ENCODE results near the gene SLC34A2.
"Not testable (repeated sequence)": the region's sequence is repeated elsewhere in the genome, so short reads cannot be mapped to it uniquely, and the experiment has no call there.

Gene SLC34A2, protein sequence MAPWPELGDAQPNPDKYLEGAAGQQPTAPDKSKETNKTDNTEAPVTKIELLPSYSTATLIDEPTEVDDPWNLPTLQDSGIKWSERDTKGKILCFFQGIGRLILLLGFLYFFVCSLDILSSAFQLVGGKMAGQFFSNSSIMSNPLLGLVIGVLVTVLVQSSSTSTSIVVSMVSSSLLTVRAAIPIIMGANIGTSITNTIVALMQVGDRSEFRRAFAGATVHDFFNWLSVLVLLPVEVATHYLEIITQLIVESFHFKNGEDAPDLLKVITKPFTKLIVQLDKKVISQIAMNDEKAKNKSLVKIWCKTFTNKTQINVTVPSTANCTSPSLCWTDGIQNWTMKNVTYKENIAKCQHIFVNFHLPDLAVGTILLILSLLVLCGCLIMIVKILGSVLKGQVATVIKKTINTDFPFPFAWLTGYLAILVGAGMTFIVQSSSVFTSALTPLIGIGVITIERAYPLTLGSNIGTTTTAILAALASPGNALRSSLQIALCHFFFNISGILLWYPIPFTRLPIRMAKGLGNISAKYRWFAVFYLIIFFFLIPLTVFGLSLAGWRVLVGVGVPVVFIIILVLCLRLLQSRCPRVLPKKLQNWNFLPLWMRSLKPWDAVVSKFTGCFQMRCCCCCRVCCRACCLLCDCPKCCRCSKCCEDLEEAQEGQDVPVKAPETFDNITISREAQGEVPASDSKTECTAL

DNA sequence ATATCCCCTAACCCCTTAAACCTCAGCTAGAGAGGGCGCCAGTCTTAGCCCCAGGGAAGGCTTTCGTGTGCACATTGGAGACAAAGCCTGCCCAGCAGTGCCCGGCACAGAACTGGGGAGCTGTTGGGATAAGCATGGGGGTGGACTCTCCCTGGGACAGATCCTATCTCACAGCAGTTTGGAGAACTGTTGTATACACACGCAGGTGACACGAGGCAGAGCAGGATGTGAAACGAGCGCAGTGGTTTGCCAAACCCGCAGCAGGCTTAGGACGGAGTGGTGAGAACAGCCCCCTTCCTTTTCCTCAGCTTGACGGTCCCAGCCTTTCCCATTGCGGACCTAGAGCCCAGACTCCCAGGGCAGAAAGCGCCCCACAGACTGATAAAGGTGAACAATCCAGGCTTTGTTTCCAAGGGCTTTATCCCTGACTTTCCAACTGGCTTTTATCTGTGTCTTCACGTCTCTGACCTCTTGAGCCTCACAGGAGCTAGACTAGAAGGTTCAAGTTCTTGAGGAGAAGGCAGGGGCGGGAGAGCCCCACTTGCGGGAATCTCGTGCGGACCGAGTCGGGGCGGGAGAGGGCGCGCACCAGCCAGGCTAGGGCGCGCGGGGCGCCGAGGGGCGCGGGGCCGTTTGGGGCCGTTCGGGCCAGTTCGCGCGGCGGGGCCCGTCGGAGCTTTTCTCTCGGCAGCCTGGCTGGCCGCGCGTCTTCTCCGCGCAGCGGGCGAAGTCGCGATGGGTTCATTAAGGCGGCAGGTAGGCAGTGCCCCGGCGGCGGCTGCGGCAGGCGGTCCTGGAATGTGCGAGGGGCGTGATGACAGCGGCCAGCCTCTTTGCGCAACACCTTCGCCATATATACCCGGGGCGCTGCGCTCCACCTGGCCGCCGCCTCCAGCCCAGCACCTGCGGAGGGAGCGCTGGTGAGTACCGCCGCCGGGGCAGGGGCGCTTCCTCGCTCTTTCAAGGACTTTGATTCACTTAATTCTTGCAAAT lies at the start of gene SLC34A2:
TSS of gene SLC34A2 (plus strand) at position 881 of the 993 bp plus-strand sequence. CDS start 6,650 bp downstream, outside the sequence.
- DNase-seq (ENCODE audit: low read depth, low spot score) = no peak

DNA sequence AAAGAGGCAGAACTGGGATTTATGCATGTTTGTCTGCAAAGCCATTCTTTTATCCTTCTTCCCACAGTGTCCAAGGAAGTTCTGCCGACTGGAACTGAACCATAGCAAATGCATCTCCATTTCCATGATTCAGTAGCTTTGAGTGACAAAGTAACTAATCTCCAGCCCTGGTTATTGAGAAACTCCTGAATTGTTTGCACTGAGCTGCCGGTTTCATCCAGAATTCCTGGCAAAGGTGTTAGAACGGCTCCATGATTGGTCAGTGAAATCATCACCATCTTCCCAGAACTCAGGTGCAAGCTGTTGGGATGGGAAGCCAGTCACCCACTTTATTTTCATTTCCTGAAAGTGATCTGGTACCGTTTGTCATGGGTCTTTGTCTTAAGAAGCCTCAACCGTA lies 47.0 kb upstream of the SLC34A2 start:
- DNase-seq (ENCODE audit: low read depth, low spot score) = no peak

DNA sequence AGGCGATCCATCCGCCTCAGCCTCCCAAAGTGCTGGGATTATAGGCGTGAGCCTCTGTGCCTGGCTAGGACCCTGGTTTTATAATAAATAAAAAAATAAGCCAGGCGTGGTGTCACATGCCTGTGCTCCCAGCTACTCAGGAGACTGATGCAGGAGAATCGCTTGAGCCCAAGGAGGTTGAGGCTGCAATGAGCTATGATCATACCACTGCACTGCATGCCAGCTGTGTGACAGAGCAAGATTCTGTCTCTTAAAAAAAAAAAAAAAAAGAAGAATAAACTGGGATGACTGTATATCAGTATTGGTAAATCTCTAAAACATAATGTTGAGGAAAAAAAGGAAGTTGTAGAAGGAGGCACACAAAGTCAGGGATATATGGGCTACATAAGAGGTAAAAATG lies 45.7 kb upstream of the SLC34A2 start:
- no peak for DNase-seq (ENCODE audit: low read depth, low spot score)

DNA sequence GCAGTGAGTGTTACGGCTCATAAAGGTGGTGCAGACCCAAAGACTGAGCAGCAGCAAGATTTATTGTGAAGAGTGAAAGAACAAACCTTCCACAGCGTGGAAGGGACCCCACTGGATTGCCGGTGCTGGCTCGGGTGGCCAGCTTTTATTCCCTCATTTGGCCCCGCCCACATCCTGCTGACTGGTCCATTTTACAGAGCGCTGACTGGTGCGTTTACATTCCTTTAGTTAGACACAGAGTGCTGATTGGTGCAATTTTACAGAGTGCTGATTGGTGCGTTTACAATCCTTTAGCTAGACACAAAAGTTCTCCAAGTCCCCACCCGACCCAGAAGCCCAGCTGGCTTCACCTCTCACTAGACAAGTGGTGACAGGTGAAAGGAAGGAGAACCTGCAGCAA lies 42.0 kb upstream of the SLC34A2 start:
- DNase-seq (ENCODE audit: low read depth, low spot score) = not testable (repeated sequence)

DNA sequence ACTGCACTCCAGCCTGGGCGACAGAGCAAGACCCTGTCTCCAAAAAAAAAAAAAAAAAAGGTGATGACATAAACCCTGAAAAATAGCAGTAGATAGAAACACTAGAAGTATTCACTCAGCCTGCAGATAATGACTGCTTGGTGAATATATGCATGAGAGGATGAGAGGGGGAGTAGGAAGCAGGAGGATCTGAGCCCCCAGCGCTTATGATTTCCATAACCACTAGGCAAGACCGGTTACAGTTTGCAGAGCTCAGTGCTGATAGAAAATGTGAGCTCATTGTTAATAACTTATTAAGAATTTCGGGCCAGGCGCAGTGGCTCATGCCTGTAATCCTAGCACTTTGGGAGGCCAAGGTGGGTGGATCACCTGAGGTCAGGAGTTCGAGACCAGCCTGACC lies 40.8 kb upstream of the SLC34A2 start:
- DNase-seq (ENCODE audit: low read depth, low spot score) = no peak

- no peak for DNase-seq (ENCODE audit: low read depth, low spot score)
Observed at GRCh38 chr4:25621027-25621930, 34.4 kb upstream of the SLC34A2 start.

GRCh38 chr4:25624616-25625015 lies 31.0 kb upstream of the SLC34A2 start:
- no peak for DNase-seq (ENCODE audit: low read depth, low spot score)

GRCh38 chr4:25628451-25628850 lies 27.2 kb upstream of the SLC34A2 start:
- DNase-seq (ENCODE audit: low read depth, low spot score) = no peak

- DNase-seq (ENCODE audit: low read depth, low spot score) = no peak
Observed at GRCh38 chr4:25632135-25632534, 23.5 kb upstream of the SLC34A2 start.

GRCh38 chr4:25633541-25633940 lies 22.1 kb upstream of the SLC34A2 start:
- no peak for DNase-seq (ENCODE audit: low read depth, low spot score)

- no peak for DNase-seq (ENCODE audit: low read depth, low spot score)
Observed at GRCh38 chr4:25635501-25635900, 20.1 kb upstream of the SLC34A2 start.

GRCh38 chr4:25637581-25638220 lies 17.9 kb upstream of the SLC34A2 start:
- DNase-seq (ENCODE audit: low read depth, low spot score) = no peak

- DNase-seq (ENCODE audit: low read depth, low spot score) = no peak
Observed at GRCh38 chr4:25638221-25638601, 17.4 kb upstream of the SLC34A2 start.

DNA sequence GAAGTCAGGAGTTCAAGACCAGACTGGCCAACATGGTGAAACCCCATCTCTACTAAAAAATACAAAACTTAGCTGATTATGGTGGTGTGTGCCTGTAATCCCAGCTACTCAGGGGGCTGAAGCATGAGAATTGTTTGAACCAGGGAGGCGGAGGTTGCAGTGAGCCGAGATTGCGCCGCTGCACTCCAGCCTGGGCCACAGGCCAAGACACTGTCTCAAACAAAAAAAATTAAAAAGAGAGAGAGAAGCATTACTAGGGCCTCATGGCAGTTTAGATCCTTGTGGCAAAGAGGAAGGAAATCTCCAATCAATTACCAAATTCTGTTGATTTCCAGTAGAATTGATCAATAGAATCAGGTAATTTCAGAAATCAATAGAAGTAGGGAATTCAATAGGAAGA lies 16.8 kb upstream of the SLC34A2 start:
- DNase-seq (ENCODE audit: low read depth, low spot score) = no peak

DNA sequence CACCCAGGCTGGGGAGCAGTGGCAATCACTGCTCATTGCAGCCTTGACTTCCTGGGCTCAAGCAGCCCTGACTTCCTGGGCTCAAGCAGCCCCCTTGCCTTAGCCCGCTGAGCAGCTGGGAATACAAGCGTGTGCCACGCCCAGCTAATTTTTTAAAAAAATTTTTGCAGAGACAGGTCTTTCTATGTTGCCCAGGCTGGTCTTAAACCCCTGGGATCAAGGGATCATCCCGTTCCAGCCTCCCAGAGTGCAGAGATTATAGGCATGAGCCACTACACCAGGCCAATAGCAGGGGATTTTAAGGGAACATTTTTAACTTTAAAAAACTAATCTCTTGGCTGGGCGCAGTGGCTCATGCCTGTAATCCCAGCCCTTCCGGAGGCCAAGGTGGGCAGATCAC lies 5.3 kb upstream of the SLC34A2 start:
- no peak for DNase-seq (ENCODE audit: low read depth, low spot score)

- no peak for DNase-seq (ENCODE audit: low read depth, low spot score)
Observed at GRCh38 chr4:25651682-25652081, 4.0 kb upstream of the SLC34A2 start.

DNA sequence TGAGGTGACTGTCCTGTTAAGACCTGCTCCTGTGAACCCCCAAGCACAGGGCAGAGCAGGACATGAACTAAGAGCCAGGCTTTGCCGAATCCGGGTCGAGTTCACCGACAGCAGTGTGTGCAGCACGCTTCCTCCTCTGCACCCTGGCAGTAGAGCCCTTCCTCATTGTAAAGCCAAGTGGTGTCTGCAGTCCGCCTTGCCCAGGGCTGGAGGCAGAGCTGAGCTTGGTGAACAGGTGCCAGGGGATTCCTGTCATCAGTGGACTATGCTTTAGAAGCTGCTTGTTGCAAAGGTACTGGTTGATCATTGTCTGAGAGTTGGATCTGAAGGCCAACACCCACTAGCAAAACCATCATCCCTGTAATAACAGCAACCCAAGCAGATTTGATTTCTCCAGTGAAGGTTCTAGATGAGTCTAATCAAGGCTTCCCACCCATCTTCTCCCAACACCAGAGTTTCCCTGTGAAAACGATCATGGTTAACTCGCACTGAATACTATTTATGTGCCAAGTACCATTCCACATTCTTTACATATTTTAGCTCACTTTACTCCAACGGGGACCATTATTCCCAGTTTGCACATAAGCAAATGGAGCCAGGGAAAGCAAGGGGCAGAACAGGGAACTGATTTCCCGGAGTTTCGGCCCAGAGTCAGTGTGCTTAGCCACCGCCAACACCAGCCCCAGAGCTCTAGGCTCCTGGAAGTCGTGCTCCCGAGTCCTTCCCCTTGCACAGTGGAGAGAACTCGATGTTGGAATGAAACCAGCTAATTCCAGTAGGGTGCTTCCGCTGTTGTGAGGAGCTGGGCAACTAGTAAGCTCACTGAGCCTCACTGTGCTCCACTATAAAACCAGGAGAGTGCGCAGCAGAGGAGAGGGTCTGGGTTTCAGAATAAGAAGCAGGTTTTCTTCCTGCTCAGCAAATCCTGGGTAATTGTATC lies 1.4 kb upstream of the SLC34A2 start:
- no peak for DNase-seq (ENCODE audit: low read depth, low spot score)

DNA sequence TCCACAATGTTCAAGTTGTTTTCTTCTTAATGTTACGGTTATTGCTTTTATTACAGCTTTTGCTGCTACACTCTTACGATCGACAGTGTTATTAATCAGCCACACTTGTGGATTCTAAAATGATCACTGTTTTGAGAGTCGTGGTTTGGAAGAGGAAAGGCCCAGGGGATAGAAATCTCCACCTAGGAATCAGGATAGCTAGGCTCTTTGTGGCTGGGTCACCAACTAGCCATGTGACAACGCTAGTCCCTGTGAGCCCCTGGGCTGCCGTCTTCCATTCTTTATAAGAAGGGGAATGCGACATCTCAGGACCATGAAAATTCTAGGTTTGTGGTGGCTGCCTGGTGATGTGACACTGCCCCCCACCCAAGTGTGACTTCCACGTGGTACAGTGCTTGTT lies 380 bp downstream of the SLC34A2 start:
- DNase-seq (ENCODE audit: low read depth, low spot score) = no peak

GRCh38 chr4:25658357-25658771 lies 2.7 kb downstream of the SLC34A2 start:
- no peak for DNase-seq (ENCODE audit: low read depth, low spot score)
